NCI-H1436 (cell line): ENCODE measurements around the gene CHD9.

Source experiments
- DNase-seq: peaks from one replicate; lab custom pipeline; 2025; lab: John Stamatoyannopoulos, UW

CHD9 gene

GRCh38 chr16:53092284-53092683 is 37.5 kb downstream of the CHD9 start:
- no peak for DNase-seq

GRCh38 chr16:53093162-53093744 is 38.5 kb downstream of the CHD9 start:
- no peak for DNase-seq

- DNase-seq = no peak
These were observed 39.3 kb downstream of the CHD9 start for GRCh38 chr16:53094013-53094630.

GRCh38 chr16:53097190-53097589 is 42.4 kb downstream of the CHD9 start:
- DNase-seq = no peak

- peak; percentile 62 for DNase-seq
These were observed 43.9 kb downstream of the CHD9 start for GRCh38 chr16:53098526-53099317.

GRCh38 chr16:53099318-53100130 is 44.7 kb downstream of the CHD9 start:
- peak; percentile 94 for DNase-seq

- no peak for DNase-seq
These were observed 45.4 kb downstream of the CHD9 start for GRCh38 chr16:53100131-53100748.

- DNase-seq = no peak
These were observed 46.1 kb downstream of the CHD9 start for GRCh38 chr16:53100889-53101288.

- DNase-seq = no peak
These were observed 49.0 kb downstream of the CHD9 start for GRCh38 chr16:53103811-53104210.

- DNase-seq = no peak
These were observed 50.8 kb downstream of the CHD9 start for GRCh38 chr16:53105565-53105964.

GRCh38 chr16:53111078-53111791 is 56.4 kb downstream of the CHD9 start:
- DNase-seq = no peak

GRCh38 chr16:53112015-53112414 is 57.2 kb downstream of the CHD9 start:
- DNase-seq = no peak

GRCh38 chr16:53115047-53115446 is 60.3 kb downstream of the CHD9 start:
- no peak for DNase-seq

GRCh38 chr16:53115773-53116172 is 61.0 kb downstream of the CHD9 start:
- no peak for DNase-seq

- no peak for DNase-seq
These were observed 66.3 kb downstream of the CHD9 start for GRCh38 chr16:53121043-53121620.

- DNase-seq = no peak
These were observed 66.9 kb downstream of the CHD9 start for GRCh38 chr16:53121661-53122060.

- DNase-seq = no peak
These were observed 69.0 kb downstream of the CHD9 start for GRCh38 chr16:53123747-53124146.

- no peak for DNase-seq
These were observed 71.6 kb downstream of the CHD9 start for GRCh38 chr16:53126390-53126789.

GRCh38 chr16:53129281-53130158 is 74.7 kb downstream of the CHD9 start:
- no peak for DNase-seq
